Activated CD4-positive, alpha-beta T cell treated with anti-CD3 and anti-CD28 coated beads, Interleukin-2, amount 50 U/mL, for 48 hours (primary cell): ENCODE data around the gene FGGY.
"Not testable (repeated sequence)": the region's sequence is repeated elsewhere in the genome, so short reads cannot be mapped to it uniquely, and the experiment has no call there.

Experiments used
- DNase-seq, 2 experiments: peaks; one replicate each; pipeline ENCODE4 v3.0.0-alpha.2; 2020

The FGGY gene

GRCh38 chr1:59453297-59453968, 156.5 kb downstream of the FGGY start:
- no peak for DNase-seq

DNA sequence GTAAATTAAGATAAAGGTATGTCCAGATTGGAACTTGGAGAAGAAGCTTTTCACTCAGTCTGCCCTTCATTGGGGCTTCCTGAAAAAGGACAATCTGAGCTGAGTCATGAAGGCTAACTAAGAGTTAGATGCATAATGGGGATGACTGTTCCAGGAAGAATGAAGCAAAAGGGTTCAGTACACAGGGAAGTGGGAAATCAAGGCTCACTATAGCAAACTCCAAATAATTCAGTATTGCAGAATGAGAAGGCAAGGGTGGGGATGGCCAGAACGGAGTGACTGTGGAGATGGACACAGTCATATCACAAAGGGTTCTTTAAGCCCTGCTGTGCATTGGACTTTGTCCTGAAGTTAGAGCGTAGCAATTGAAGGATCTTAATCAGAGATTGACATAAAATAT, 158.3 kb downstream of the FGGY start:
- DNase-seq = no peak

DNA sequence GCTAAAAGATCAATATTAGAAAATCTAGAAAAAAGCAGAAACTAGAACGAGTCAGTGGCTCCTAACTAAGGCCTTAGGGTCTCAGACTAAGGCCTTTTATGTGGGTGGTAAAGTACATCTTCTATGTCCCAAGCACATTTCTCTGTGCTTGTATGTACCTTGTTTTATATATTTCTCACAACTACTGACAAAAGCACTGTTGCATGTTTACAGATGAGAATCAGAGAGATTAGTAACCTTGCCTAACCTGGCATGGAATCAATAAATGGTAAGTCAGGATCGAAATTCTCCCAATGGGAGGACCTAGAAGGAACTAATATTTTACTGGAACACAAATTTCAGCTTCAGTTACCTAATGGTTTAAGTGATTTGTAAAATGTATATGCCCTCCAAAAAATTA, 160.9 kb downstream of the FGGY start:
- DNase-seq = no peak

- DNase-seq = no peak
Observed at GRCh38 chr1:59458884-59459283, 162.0 kb downstream of the FGGY start.

GRCh38 chr1:59462942-59463341, 166.0 kb downstream of the FGGY start:
- not testable (repeated sequence) for DNase-seq

DNA sequence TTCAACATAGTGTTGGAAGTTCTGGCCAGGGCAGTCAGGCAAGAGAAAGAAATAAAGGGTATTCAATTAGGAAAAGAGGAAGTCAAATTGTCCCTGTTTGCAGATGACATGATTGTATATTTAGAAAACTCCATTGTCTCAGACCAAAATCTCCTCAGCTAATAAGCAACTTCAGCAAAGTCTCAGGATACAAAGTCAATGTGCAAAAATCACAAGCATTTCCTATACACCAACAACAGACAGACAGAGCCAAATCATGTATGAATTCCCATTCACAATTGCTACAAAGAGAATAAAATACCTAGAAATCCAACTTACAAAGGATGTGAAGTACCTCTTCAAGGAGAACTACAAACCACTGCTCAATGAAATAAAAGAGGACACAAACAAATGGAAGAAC, 168.6 kb downstream of the FGGY start:
- DNase-seq = not testable (repeated sequence)

GRCh38 chr1:59468828-59469428, 172.0 kb downstream of the FGGY start:
- DNase-seq = no peak

DNA sequence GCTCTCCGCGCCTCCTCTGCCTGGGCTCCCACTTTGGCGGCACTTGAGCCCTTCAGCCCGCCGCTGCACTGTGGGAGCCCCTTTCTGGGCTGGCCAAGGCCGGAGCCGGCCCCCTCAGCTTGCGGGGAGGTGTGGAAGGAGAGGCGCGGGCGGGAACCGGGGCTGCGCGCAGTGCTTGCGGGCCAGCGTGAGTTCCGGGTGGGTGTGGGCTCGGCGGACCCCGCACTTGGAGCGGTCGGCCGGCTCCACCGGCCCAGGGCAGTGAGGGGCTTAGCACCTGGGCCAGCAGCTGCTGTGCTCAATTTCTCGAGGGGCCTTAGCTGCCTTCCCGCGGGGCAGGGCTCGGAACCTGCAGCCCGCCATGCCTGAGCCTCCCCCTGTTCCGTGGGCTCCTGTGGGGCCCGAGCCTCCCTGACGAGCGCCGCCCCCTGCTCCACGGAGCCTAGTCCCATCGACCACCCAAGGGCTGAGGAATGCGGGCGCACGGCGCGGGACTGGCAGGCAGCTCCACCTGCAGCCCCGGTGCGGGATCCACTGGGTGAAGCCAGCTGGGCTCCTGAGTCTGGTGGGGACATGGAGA, 175.2 kb downstream of the FGGY start:
- DNase-seq = not testable (repeated sequence)

- DNase-seq = no peak
Observed at GRCh38 chr1:59473831-59474230, 176.9 kb downstream of the FGGY start.

GRCh38 chr1:59474496-59474895, 177.6 kb downstream of the FGGY start:
- no peak for DNase-seq

- no peak for DNase-seq
Observed at GRCh38 chr1:59475737-59476136, 178.8 kb downstream of the FGGY start.

DNA sequence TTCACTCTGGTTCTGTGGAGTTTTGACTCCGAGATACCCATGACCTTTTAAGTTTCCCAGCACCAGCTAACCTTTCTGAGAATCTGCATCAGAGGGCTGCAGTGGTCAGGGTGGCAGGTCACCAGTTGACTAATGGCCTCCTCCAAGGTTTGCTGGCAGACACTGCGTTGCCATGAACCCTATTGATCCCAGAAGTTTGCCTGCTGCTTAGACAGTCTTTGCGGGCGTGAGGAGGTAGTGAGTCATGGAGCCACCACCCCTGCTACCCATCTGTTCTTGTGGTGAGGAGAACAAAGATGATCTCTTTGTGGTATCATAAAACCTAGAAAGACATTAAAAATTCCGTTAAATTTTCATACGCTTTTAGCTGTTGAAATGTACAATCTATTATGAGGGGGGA, 180.4 kb downstream of the FGGY start:
- DNase-seq = peak; percentile 57 to 70

DNA sequence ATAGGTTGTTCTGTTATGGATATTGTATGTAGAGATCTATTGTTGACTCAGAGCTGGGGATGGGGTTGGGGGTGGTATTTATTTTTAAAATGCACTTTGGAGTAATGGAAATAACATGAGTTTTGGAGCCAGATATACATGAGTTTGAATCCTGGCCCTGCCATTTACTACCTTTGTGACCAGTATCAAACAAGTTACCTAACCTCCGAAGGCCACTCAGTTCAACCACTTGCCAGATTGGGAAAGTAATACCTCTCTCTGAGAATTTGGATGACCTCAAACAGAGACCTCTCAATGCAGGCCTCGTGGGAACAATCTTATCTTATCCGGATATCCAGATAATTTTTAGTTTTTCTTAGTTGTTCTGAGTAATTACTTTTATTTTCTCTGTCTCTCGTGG, 181.0 kb downstream of the FGGY start:
- no peak for DNase-seq

- no peak for DNase-seq
Observed at GRCh38 chr1:59478822-59479221, 181.9 kb downstream of the FGGY start.

- no peak for DNase-seq
Observed at GRCh38 chr1:59480188-59480888, 183.4 kb downstream of the FGGY start.

DNA sequence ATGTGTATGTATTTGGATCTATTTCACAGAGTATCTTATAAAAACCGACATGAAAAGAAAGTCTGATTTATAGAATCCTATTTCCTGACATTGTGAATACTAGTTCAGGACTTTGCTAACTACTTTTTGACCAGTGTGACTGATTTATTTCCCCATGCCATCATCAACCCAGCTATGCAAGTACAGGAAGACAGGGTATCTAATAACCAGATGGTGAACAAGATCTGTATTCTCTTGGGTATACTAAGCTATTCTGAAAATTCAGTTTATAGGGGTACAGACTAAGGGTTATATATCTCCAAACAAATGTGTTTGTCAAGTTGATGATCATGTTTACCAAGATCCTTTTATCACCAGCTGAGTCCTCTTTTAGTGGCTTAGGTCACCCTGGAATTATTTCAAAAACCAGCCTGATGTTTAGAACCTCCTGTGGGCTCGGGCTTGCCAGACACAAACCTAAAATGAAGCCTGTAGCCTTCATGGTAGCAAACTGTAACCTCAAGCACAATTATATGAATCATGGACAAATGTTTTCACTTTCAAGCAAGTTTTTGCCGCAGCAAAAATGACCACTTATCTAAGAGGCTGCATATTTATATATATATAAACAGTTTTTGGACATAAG, 185.1 kb downstream of the FGGY start:
- no peak for DNase-seq

- no peak for DNase-seq
Observed at GRCh38 chr1:59482986-59483385, 186.1 kb downstream of the FGGY start.

GRCh38 chr1:59484096-59484495, 187.2 kb downstream of the FGGY start:
- DNase-seq = no peak

DNA sequence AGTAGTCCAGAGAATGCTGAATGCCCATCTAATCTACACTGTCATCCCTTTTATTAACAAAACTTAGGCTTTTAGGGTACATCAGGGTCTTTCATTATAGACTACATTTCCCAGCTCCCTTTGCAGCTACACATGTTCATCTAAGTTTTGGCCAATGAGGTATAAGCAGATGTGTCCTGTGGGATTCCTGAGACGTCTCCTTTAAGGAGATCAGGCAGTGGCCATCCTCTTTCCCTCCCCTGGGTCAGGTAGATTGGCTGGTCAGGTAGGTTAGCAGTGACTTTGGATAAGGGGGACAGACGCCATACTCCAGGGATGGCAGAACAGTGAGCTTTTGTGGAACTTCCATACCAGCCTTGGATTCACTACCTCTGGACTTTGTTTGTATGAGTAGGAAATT, 188.3 kb downstream of the FGGY start:
- no peak for DNase-seq

DNA sequence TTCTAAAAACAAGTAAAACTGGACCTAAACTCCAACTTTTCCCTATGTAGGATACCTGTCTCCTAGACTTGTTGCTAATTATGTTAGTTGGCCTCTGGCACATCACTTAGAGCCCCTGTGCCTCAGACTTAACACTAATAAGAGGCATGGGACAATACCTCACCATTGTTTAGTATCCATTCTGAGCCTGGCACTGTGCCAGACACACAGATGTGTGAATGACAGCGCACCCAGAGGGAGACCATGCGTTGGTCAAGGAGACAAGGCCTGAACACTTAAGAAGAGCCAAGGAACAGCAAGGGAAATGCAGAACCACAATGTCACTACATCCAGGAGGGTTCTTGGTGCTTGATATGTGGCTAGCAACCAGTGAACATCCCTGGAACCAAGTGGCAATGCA, 189.1 kb downstream of the FGGY start:
- no peak for DNase-seq

DNA sequence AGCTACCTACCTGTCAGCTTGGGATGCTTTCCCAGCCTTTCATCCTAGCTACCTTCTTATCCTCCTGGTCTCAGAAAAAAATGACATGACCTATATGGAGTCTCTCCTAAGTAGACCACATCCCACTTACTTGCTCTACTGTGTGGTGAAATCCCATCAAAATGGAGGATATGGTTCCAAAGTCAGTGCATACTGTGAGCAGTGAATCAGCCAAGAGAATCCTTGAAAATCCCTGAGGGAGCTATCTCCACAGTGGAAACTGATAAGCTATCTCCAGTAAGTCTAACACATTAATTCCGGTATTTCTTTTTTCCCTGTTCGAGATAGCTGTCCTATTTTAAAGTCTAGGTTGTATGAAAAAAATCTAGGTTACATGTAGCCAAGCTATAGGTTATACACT, 189.7 kb downstream of the FGGY start:
- no peak for DNase-seq

GRCh38 chr1:59487335-59488031, 190.6 kb downstream of the FGGY start:
- DNase-seq = no peak

GRCh38 chr1:59492500-59492899, 195.6 kb downstream of the FGGY start:
- no peak for DNase-seq
